Aorta (tissue), 5 donors: ENCODE measurements around the gene NFS1. TPM values are rescaled to one million over a fixed set of nuclear protein-coding genes. Genes with fewer than 3 reads are reported as not detected.
"Not testable (repeated sequence)": the region's sequence is repeated elsewhere in the genome, so short reads cannot be mapped to it uniquely, and the experiment has no call there.

ENCODE experiments used
- ATAC-seq: fragments of 200-7000 bp; cut with Tn5 transposase; one replicate; pipeline ENCODE4 v1.9.1; 2022; ENCODE audit warnings: moderate library complexity; ENCODE audit not compliant: low FRiP score
- DNase-seq, 2 donors: peaks; one replicate each; pipeline ENCODE4 v3.0.0-alpha.2; 2020
- H3K27ac ChIP-seq, 2 donors: one replicate each; pipeline ENCODE4 v1.5.1; 2013; ENCODE audit warnings: low read length in 2 of 2, mild to moderate bottlenecking in 2 of 2, moderate library complexity in 2 of 2, control low read depth in 1 of 2, inconsistent platforms in 1 of 2, low read depth in 1 of 2
- H3K27me3 ChIP-seq, 2 donors: one replicate each; pipeline ENCODE4 v1.6.1; 2013; ENCODE audit warnings: control low read depth in 1 of 2, low read length in 1 of 2, mild to moderate bottlenecking in 1 of 2, moderate library complexity in 1 of 2; ENCODE audit not compliant: insufficient read depth in 2 of 2, control insufficient read depth in 1 of 2
- H3K36me3 ChIP-seq, 2 donors: one replicate each; pipeline ENCODE4 v1.6.1; 2013; ENCODE audit warnings: control low read depth in 1 of 2, low read length in 1 of 2, mild to moderate bottlenecking in 1 of 2; ENCODE audit not compliant: insufficient read depth in 2 of 2, control insufficient read depth in 1 of 2
- H3K4me1 ChIP-seq, 2 donors: one replicate each; pipeline ENCODE4 v1.6.1; 2013; ENCODE audit warnings: low read length in 2 of 2, control low read depth in 1 of 2, mild to moderate bottlenecking in 1 of 2, moderate library complexity in 1 of 2; ENCODE audit not compliant: insufficient read depth in 2 of 2, control insufficient read depth in 1 of 2
- H3K4me3 ChIP-seq, 2 donors: one replicate each; pipeline ENCODE4 v1.5.1; 2013; ENCODE audit warnings: low read length in 2 of 2, control low read depth in 1 of 2, mild to moderate bottlenecking in 1 of 2
- H3K9me3 ChIP-seq: one replicate; pipeline ENCODE4 v1.6.1; 2013; ENCODE audit warnings: mild to moderate bottlenecking, low read length; ENCODE audit not compliant: control insufficient read depth
- WGBS, 2 donors: extraction: QIAGEN DNeasy Blood & Tissue Kit; methylation state at CpG; one replicate each; pipeline ENCODE4 v1.1.7; 2013; 5-methylcytosine and 5-hydroxymethylcytosine counted together
- intact Hi-C, 2 donors: fragments of 100-400 bp; cut with DNase I; formaldehyde crosslinking; loops; one replicate each; pipeline versions ENCODE4 v1.14.2 to v1.15.0; 2022
- polyA plus RNA-seq, 2 donors: library from polyadenylated mRNA; stranded (reverse); fragments of 200-250 nt; gene quantifications; one replicate each; pipeline ENCODE4 v1.2.3, GENCODE V29; 2013
- total RNA-seq, 2 donors: library from RNA; stranded (reverse); fragmentation: NEBNext Ultra II Directional; extraction: Animal tissue kit (Norgen Biotek cat#: 25700); gene quantifications; one replicate each; pipeline ENCODE4 v1.2.1, GENCODE V29; 2021
- donor health status: healthy with polysubstance abuse.
- donor health status: Bipolar disorder and iron deficiency.
- donor health status: DM: no; HTN: no; CAD: no.
- donor health status: DM: no; HTN: no; CAD: no.
- donor health status: DM: yes; HTN: yes; CAD: no.

Gene NFS1
- total and polyA plus RNA-seq, 4 donors: 10.3 to 28.0 (median 17.3) TPM

DNA sequence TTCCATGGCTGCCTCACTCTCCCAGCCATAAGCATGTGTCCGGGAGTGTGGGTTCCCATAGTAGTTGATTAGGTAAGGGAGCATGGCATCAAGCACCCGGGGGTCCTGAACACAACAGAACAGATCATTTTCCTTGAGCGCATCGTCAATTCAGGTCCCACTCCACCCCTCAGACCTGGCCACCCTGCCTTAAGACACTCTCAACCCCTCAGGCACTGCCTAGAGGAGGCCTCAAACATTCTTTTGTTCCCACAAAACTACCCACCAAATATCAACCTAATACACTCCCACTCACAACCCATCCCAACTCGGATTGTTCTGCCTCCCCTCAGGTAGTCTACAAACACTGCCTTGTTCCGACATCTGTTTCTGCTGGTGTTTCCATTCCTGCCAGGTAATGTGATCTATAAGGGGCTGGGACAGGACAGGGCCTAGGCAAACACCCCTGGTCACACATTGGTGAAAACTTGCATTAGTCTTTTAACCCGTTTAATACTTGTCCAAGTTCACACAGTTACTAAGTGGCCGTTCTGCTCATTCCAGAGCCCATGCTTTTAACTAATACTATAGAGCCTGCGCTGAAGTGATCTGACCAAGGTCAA, 1.4 kb downstream of the NFS1 start:
- no peaks in the 10 kb centered on the region for H3K27me3 ChIP-seq
- no peak overlapping the region for H3K4me3 ChIP-seq
- H3K27ac ChIP-seq: peak overlapping the region in 1 of 2 donors; percentile 17
- H3K36me3 ChIP-seq: no peaks in the 10 kb centered on the region
- no peaks in the 10 kb centered on the region for H3K9me3 ChIP-seq
- H3K4me1 ChIP-seq: peaks cover 0 to 5% of the 10 kb centered on the region in 2 donors
- ATAC-seq: no peak
- intact Hi-C loops: loop anchor here in 1 of 2 donors (10.0 kb wide), 1 partner anchor 233 kb away; no protein-coding TSS in a partner anchor
- DNase-seq: peak in 1 of 2 donors; percentile 25
- WGBS, 2 donors: 66 to 68% methylated on average over 9 of the region's 9 CpGs

DNA sequence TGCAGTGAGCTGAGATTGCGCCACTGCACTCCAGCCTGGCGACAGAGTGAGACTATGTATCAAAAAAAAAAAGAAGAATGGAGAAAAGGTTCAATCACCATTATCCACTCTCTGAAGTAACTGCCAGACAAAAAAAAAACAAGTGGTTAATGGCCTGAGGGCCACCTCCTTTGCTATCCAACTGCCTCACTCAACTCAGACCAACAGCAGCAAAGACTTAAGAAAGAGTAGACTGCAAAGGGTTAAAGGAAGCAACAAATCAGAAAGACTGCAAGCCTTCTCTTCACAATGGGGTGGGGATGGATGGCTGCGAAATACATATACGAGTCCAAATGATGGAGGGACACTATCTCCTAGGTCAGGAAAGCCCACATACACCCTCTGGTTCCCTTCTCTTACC, 3.2 kb downstream of the NFS1 start:
- WGBS, 2 donors: 82 to 85% methylated on average over 4 of the region's 4 CpGs
- H3K27ac ChIP-seq: no peak overlapping the region
- intact Hi-C loops: loop anchor here in 1 of 2 donors (10.0 kb wide), 1 partner anchor 231 kb away; no protein-coding TSS in a partner anchor
- no peaks in the 10 kb centered on the region for H3K36me3 ChIP-seq
- H3K27me3 ChIP-seq: no peaks in the 10 kb centered on the region
- peak in 1 of 2 donors; percentile 8 for DNase-seq
- no peaks in the 10 kb centered on the region for H3K9me3 ChIP-seq
- ATAC-seq: no peak
- peaks cover 0 to 5% of the 10 kb centered on the region in 2 donors for H3K4me1 ChIP-seq
- no peak overlapping the region for H3K4me3 ChIP-seq

DNA sequence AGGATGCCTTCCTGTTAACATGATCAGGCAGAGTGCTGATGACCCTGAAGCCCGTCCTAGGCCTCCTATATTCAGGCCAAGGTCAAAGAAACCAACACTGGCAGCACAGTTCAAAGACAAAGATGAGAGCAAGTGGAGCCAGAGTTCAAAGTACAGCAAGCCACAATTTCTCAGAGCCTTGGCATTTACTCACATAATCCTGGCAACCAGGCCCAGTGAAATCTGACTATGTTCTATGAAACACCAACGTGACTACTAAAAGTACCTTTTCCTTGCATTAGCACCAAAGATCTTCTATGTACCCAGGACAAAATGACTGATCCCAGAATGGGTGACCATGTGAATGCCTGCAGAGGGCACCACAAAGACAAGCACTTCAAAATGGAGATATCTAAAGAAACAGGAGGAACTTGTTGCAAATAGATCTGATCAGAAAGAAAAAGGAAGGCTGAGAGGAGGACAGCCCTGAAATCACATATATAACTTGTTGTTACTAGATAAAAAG, 3.9 kb downstream of the NFS1 start:
- peaks cover 0 to under 1% of the 10 kb centered on the region in 2 donors for H3K36me3 ChIP-seq
- DNase-seq: peak in 1 of 2 donors; percentile 9

DNA sequence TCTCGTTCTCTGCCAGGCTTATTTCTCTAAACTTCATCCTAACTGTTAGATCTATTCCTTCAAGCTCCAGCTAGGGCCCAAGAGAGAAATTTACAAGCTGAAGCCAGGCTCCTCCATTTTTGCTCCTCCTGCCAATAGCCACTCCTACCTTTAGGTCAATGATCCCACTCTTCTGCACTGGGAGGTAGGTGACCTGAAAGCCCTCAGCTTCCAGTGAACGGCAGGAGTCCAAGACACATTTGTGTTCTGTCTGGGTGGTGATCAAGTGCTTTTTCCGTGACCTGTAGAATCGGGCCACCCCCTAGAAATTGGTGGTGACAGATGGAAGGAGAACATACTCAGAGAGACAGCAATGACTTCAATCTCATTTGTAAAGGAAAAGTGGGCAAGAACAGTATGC, 8.9 kb downstream of the NFS1 start:
- intact Hi-C loops: loop anchor here in 1 of 2 donors (10.0 kb wide), 1 partner anchor 225 kb away; no protein-coding TSS in a partner anchor
- Histone ChIP-seq H3K4me1 (no peaks in the 10 kb centered on the region), H3K4me3 (no peak overlapping the region), H3K9me3 (no peaks in the 10 kb centered on the region), H3K27me3 (no peaks in the 10 kb centered on the region), H3K27ac (no peak overlapping the region), H3K36me3 (peaks cover 3 to 4% of the 10 kb centered on the region in 2 donors)
- DNase-seq: peak in 1 of 2 donors; percentile 42
- 82 to 85% methylated on average over 4 of the region's 4 CpGs for WGBS, 2 donors
- no peak for ATAC-seq

More for the DNA sequence above, 3.9 kb downstream of the NFS1 start:
- Histone ChIP-seq H3K9me3 (no peaks in the 10 kb centered on the region), H3K4me1 (peaks cover 0 to 5% of the 10 kb centered on the region in 2 donors), H3K27ac (no peak overlapping the region), H3K4me3 (no peak overlapping the region), H3K27me3 (no peaks in the 10 kb centered on the region)
- ATAC-seq: no peak
- intact Hi-C loops: loop anchor here in 1 of 2 donors (10.0 kb wide), 1 partner anchor 230 kb away; no protein-coding TSS in a partner anchor
- 78 to 86% methylated on average over 2 of the region's 2 CpGs for WGBS, 2 donors

DNA sequence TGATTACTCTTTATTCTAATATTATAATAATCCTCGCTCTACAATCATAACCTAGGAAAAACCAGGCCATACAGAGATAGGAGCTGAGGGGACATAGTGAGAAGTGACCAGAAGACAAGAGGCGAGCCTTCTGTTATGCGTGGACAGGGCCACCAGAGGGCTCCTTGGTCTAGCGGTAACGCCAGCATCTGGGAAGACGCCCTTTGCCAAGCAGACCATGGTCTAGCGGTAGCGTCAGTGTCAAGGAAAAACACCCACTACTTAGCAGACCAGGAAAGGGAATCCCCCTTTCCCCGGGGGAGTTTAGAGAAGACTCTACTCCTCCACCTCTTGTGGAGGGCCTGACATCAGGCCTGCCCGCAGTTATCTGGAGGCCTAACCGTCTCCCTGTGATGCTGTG, 12.3 kb downstream of the NFS1 start:
- DNase-seq: peak in 1 of 2 donors; percentile 54
- H3K9me3 ChIP-seq, H3K4me1 ChIP-seq, H3K27ac ChIP-seq, intact Hi-C loops, ATAC-seq, H3K27me3 ChIP-seq, H3K36me3 ChIP-seq, H3K4me3 ChIP-seq: not testable (repeated sequence)
- 89 to 90% methylated on average over 11 of the region's 11 CpGs for WGBS, 2 donors

DNA sequence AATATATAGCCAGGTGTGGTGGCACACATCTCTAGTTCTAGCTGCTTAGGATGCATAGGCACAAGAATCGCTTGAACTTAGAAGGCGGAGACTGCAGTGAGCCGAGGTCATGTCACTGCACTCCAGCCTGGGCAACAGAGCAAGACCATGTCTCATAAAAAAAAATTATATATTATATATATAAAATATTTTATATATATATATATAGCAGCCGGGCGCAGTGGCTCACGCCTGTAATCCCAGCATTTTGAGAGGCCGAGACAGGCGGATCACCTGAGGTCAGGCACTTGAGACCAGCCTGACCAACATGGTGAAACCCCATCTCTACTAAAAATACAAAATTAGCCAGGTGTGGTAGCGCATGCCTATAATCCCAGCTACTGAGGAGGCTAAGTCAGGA, 13.8 kb downstream of the NFS1 start:
- H3K9me3 ChIP-seq, ATAC-seq, H3K27me3 ChIP-seq, H3K36me3 ChIP-seq, H3K4me1 ChIP-seq, intact Hi-C loops, H3K27ac ChIP-seq, DNase-seq, H3K4me3 ChIP-seq: not testable (repeated sequence)
- WGBS, 2 donors: 95 to 97% methylated on average over 9 of the region's 9 CpGs

DNA sequence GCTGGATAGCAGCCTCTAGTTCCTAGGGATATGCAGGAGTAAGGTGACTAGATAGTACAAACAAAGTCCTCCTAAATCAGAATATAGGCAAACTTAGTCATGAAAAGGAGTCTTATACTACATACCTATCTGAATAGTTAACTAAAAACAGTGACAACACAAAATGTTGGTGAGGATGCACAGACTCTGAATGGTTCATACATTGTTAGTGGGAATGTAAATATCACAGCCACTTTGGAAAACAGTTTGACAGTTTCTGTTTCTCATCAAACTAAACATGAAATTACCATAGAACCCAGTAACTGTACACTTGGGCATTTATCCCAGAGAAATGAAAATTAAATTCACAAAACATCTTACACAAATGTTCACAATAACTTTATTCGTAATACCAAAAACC, 17.2 kb downstream of the NFS1 start:
- no peaks in the 10 kb centered on the region for H3K4me1 ChIP-seq
- H3K9me3 ChIP-seq: no peaks in the 10 kb centered on the region
- no peak overlapping the region for H3K4me3 ChIP-seq
- WGBS, 2 donors: 95% methylated on average over 1 of the region's 1 CpG
- DNase-seq (no peak), ATAC-seq (no peak)
- no peak overlapping the region for H3K27ac ChIP-seq
- no peaks in the 10 kb centered on the region for H3K27me3 ChIP-seq
- peaks cover 2% of the 10 kb centered on the region in 2 donors for H3K36me3 ChIP-seq
- intact Hi-C loops: no loop called here

DNA sequence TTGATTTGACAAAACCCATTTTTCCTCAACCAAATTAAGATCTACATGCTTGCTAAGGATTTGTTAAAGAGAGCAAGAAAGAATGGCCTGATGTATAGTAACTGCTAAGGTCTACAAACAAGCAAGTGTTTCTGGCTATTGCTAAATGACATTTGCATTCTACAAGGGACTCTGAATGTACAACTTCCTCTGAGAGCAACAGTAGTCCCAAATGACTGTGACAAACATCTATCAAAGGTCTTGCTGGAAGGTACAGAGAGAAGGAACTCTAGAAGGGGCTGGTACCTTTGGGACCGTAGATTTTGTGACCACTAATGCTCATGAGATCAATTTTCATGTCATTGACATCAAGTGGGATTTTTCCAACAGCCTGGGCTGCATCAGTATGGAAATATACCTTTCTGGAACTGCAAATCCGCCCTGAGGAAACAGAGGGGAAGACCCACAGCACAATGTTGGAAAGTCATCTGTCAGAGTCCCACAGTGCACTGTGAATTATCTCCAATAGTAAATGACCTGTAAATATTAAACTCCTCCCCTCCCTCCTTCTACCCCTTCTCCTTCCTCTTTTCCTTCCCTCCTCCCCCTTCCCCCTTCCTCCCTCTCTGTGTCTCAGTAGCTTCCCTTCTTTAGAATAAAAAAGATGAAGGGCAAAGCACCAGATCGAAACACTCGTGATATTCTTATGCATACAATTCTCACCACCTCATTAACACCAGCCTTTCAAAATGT, 18.5 kb downstream of the NFS1 start:
- Histone ChIP-seq H3K36me3 (peaks cover 2% of the 10 kb centered on the region in 2 donors), H3K9me3 (no peaks in the 10 kb centered on the region), H3K4me3 (no peak overlapping the region), H3K27me3 (no peaks in the 10 kb centered on the region), H3K27ac (no peak overlapping the region), H3K4me1 (no peaks in the 10 kb centered on the region)
- ATAC-seq (no peak), DNase-seq (no peak)
- intact Hi-C loops: no loop called here
- WGBS, 2 donors: 85 to 89% methylated on average over 4 of the region's 4 CpGs
